GM19238 (cell line): ENCODE measurements around the gene SYT2.
"Not testable (repeated sequence)": the region's sequence is repeated elsewhere in the genome, so short reads cannot be mapped to it uniquely, and the experiment has no call there.

ENCODE experiments used
- DNase-seq: peaks from one replicate; pipeline ENCODE4 v3.0.0; 2011; ENCODE audit warnings: low spot score; ENCODE audit not compliant: insufficient read length

The SYT2 gene

GRCh38 chr1:202546796-202547195 is 163.5 kb downstream of the SYT2 start:
- DNase-seq = not testable (repeated sequence)

GRCh38 chr1:202546377-202546776 is 163.9 kb downstream of the SYT2 start:
- DNase-seq = not testable (repeated sequence)

GRCh38 chr1:202545647-202546303 is 164.5 kb downstream of the SYT2 start:
- DNase-seq = not testable (repeated sequence)

- not testable (repeated sequence) for DNase-seq
Measured at GRCh38 chr1:202544766-202545449, 165.3 kb downstream of the SYT2 start.

- not testable (repeated sequence) for DNase-seq
Measured at GRCh38 chr1:202543537-202543936, 166.7 kb downstream of the SYT2 start.

GRCh38 chr1:202542415-202542814 is 167.8 kb downstream of the SYT2 start:
- DNase-seq = not testable (repeated sequence)

- DNase-seq = not testable (repeated sequence)
Measured at GRCh38 chr1:202540858-202541257, 169.4 kb downstream of the SYT2 start.
